ENCODE measurements around the gene CA9.
A peak's percentile ranks its signal among the peaks of the same experiment; 100 is the strongest.

CA9 gene

GRCh38 chr9:35691757-35692301 is 18.1 kb downstream of the CA9 start:
- no peak for DNase-seq

DNA sequence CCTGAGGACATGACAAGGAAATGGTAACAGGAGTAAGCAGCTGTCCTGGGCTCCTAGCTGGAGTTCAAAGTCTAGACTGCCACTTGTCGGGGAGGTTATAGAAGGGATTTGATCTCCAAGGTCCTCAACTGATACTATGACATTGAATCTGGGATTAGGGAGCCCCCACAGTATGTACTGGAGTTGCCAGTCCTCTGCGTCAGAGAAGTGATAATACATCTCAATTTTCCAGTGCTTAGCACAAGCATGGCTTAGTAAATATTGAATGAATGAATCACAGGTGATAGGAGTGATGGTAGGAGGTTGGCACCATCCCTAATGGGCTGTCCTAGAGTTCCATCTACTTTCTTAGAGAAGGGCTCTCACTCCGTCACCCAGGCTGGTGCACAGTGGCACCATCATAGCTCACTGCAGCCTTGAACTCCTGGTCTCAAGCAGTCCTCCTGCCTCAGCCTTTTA is 22.2 kb downstream of the CA9 start:
- no peak for DNase-seq

GRCh38 chr9:35696520-35697215 is 22.9 kb downstream of the CA9 start:
- peak; percentile 61 for DNase-seq

DNA sequence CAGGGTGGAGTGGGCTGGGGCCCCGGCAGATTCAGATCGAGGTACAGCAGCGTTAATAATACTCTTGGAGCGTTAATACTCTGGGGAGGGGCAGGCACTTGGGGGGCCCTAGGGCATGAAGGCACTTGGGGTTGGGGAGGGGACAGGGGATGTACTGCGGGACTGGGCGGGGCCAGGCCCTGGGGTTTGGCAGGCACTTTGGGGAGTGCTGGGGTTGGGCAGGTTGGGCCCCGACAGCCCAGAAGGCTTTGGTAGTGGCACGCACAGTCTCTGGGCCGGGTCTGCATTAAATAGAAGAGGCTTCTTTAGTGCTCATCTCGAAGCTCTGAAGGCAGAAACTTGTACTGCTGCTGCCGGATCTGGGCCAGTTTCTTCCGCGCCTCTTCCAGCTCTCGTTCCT is 23.8 kb downstream of the CA9 start:
- DNase-seq = no peak

GRCh38 chr9:35698231-35698630 is 24.5 kb downstream of the CA9 start:
- DNase-seq = no peak

DNA sequence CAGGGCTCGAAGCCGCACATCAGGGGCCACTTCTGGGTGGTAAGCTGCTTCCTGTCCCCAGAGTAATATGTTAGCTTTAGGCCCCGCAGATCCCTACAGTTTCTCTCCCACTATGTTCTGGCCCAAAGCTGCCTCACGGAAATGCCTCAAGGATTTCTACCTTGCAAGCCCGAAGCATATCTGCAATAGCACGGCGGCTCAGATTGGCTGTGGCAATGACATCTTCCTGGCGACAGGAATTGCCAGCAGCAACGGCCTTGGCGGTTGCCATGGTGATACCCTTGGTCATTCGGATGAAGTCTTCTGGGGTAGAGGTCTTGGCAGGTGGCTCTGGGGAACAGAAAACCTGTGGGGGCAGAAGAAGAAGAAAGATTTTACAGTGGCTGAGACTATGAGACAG is 26.3 kb downstream of the CA9 start:
- no peak for DNase-seq

GRCh38 chr9:35700942-35701341 is 27.2 kb downstream of the CA9 start:
- no peak for DNase-seq

GRCh38 chr9:35702696-35703095 is 29.0 kb downstream of the CA9 start:
- no peak for DNase-seq

DNA sequence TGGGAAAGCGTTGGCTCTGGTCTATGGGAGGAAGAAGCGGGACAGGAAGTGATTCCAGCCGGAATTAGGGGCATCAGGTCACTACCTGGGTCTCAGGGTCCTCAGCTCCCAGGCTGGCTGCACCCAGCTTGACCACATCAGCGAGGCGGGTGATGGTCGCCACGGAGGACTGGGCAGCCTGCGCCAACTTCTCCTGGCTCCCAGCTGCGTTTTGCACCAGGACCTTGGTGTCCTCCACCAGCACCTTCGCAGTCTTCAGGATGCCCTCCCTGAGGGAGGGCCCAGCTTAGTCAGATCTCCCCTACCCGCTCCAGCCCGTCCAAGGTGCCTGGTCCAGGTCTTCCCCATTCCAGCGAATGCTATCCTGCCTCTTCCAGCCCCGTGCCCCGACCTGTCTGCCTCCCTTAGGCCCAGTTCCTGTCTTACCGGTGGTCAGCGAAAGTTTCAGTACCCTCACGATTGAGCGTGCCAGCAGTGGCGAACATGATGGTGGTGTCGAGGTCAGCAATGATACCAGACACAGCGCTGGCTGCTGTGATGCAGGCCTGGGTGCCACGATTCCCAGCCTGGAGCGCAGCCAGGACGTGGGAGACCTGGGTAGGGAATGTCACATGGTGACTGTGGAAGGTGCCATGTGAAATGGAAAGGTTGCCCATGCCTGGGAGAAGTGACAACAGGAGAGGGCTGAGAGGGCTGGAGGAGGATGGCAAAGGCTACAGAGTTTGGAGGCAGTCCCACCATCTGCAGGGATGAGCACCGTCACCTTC is 30.4 kb downstream of the CA9 start:
- DNase-seq = no peak

DNA sequence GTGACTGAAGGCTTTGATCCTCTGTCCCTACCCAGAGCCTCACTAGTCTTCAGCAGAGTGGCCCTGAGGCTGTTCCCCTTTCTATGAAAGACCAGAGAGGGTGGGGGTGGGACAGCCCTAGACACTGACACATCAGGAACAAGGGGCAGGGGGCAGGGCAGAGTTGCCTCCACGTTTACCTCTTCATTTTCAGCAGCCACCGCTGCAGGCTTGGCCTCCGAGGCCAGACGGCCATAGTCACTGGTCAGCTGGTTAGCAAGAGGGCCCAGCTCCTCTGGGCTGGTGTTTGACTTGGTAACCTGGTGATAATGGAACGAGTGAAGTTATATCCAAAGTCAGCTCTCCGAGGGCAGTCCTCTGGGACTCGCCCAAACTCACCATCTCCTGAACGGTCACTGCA is 31.6 kb downstream of the CA9 start:
- no peak for DNase-seq

DNA sequence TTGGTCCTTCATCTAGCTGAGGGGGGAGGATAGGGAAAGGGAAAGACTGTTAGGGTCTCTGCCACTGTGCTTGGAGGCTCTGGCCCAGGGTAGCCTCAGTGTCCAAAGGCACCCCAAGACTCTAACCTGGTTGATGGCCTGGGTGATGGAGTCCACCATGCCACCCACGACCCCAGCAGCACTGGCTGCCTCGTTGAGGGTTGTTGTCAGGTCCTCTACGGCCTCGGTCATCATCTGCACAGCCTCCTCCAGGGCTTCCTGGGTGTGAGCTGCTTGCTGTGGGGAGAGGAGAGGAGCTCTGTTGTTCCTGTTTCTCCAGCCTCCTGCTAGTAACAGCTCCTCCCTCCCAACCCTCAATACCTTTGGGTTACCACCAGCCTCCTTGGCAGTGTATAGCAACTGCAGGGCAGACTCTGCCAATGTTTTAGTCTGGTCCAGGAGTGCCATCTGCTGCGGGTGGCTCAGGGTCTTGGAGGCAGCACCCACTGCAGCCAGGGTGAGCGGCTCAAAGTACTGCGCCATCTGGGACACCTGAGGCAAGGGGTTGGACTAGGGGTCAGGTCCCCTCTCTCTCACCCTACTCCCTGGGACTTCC is 32.2 kb downstream of the CA9 start:
- no peak for DNase-seq

GRCh38 chr9:35706951-35707350 is 33.2 kb downstream of the CA9 start:
- no peak for DNase-seq

- DNase-seq = no peak
Measured at GRCh38 chr9:35708146-35708545, 34.4 kb downstream of the CA9 start.

DNA sequence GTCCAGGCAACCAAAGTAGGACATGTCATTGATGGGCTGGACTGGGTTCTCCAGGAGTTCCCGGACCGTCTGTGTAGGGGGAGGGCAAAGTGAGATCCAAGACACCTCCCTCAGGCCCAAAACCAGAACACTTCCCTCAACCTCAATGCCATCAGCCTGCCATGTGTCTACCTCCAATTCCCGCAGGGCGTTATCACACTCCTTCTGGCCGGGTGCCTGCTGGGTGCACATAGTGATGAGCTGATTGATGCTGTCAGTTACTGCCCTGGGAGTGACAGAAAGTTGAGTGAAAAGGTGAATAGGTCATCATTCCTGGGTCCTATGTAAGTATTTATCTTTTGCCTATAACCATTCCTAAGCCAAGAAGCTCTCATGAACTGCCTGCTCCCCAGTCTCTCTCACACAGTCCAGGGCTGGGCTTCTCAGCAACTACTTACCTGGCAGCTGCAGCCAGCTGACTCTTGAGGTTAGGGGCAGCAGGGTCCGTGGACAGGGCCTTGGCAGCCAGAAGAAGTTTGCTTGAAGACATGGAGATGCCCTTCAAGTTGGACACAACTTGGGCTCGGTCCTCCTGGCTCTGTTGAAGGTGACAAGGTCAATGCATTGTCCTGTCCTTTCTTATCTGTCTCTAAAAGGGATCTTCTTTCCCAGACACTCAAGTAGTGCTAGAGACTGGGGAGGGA is 37.2 kb downstream of the CA9 start:
- DNase-seq = no peak

GRCh38 chr9:35711501-35712428 is 38.0 kb downstream of the CA9 start:
- no peak for DNase-seq

- no peak for DNase-seq
Measured at GRCh38 chr9:35712762-35713400, 39.2 kb downstream of the CA9 start.

DNA sequence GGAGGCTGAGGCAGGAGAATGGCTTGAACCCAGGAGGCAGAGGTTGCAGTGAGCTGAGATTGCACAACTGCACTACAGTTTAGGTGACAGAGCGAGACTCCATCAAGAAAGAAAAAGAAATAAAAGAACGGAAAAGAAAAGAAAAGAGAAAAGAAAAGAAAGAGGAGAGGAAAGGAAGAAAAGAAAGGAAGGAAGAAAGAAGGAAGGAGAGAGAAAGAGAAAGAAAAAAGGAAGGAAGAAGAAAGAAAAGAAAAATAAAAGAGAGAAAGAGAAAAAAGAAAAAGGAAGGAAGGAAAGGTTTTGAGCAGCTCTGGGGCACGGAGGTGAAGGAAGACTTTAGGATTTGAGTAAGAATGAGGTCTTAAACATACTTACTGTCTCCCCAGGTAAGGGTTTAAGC is 39.9 kb downstream of the CA9 start:
- DNase-seq = no peak

DNA sequence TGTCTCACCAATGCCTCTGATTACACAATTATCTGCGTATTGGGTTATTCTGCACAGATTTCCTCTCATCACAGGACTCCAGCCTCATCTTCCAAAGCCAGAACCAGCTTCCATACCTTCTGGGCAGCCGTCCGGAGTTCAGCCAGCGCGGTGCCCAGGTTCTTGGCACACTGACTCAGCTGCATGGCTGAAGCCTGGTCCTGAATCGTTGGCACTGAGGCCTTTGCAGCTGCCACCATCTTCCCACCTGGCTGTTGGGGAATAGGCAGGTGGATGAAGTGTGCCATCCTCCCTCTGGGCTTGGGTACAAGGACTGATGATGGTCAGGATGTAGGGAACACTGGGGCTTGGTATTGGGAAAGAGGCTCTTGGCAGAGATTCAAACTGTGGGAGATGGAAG is 40.4 kb downstream of the CA9 start:
- DNase-seq = no peak

GRCh38 chr9:35714579-35715252 is 41.0 kb downstream of the CA9 start:
- DNase-seq = no peak

DNA sequence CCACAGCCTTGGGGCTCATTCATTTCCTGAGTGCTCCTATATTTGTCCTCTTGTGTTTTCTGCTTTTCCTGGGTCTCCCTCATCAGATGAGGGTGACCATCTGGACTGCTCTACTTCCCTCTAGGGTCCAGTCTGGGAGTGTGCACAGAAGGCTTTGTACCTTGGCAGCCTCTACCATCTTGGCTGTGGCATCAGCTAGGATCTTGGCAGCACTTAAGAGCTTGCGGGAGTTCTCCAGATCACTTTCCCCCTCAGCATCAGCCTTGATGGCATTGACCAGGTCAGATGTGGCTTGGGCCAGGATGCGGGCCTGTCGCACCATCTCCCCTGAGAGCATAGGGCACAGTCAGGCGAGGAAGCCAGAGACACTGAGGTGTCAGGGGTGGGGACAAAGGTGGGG is 42.5 kb downstream of the CA9 start:
- DNase-seq = no peak
